HCEC 1CT (cell line): ENCODE measurements around the gene MAB21L1.

ENCODE experiments used
- DNase-seq: peaks from one replicate; pipeline ENCODE4 v3.0.0-alpha.2; 2017

MAB21L1 gene

DNA sequence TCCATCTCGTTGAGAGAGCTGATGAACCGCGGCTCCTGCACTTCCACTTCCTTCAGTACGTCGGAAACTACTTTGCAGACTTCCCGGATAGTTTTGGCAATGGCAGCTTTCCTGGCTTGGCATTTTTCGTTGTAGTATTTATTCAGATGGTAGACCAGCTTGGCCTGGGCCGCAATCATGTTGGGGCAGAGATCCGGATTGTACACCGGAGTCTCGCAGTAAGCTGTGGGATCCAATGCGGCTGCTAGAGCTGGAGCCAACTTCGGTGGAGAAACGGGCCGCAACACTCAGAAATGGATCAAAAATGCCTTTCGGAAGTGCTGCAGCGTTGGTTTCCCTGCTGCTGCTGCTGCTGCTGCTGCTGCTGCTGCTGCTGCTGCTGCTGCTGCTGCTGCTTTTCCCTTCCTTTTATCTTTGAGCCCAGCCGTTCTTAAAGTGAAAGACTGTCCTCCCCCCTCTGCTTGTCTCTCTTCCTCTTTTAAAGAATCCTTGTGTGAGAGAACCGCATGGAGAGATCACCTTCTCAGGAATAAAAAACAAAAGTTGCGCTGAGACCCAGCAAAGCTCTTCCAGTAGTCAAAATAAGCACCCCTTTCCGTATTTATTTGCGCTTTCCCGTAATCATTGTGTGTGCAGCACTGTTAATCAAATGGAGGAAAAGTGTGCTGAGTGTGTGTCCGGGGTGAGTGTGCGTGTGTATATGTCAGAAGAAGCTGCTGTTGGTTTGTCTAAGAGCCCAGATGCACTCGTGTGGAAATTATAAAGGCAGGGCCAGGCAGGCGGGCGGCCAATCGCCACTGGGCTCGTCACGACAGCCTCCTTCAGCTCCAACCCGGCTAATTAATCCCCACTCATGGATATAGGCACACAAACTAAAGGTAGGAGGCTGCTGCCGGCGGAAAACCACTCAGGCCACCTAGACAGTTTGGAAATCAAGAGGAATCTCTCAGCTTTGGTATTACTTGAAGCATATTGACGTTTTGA lies at the start of gene MAB21L1:
TSS of gene MAB21L1 (minus strand) at position 730 of the 984 bp plus-strand sequence. CDS start at position 179, 551 bp downstream.
- no peak for DNase-seq

DNA sequence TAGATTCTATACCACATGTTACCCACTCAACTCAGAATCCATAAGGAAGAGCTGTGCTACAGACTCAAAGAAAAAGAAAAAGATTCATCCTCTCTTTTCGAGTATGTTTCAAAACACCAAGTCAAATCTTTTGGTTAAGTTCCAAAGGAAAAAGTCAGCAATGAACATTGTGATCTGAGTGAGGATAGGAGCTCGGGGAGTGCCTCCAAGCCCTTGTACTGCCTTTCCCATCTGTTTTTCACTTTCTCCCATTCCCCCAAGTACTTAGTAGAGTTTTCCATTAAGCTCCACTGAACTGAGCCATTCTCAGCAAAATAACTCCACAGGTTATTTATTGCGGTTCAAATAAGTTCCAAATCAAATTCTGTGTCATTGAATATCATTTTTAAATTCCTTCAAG lies 47.7 kb upstream of the MAB21L1 start:
- no peak for DNase-seq

DNA sequence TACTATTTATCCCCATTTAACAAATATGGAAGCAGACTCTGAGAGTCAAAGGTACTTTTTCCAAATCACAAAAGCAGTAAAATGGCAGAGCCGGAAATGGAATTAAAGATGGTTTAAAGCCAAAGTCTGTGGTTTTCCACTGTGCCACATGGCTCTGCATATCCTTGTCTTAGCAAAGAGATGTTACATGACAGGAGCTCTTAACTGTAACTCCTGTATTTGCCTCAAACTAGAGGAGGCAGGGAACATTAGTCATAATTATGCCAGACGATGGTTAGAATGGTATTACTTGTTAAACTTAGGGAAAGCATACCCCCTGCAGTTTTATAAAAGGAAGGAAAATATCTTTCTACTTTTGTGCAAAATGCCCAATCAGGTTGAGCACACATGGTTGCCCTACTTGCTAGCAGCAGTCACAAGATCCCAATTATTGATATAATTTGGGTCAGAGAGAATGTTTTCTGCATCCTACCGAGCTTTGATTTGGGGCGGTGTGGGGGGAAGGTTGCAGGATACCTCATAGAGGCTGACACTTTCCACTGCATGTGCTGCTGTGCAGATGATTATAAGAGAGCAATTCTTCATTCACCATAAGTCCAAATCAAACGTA lies 42.0 kb upstream of the MAB21L1 start:
- DNase-seq = no peak

GRCh38 chr13:35514801-35515502 lies 38.5 kb upstream of the MAB21L1 start:
- no peak for DNase-seq

GRCh38 chr13:35514061-35514477 lies 37.6 kb upstream of the MAB21L1 start:
- DNase-seq = no peak

GRCh38 chr13:35512271-35512920 lies 35.9 kb upstream of the MAB21L1 start:
- no peak for DNase-seq

- DNase-seq = no peak
Observed at GRCh38 chr13:35502456-35502855, 26.0 kb upstream of the MAB21L1 start.

DNA sequence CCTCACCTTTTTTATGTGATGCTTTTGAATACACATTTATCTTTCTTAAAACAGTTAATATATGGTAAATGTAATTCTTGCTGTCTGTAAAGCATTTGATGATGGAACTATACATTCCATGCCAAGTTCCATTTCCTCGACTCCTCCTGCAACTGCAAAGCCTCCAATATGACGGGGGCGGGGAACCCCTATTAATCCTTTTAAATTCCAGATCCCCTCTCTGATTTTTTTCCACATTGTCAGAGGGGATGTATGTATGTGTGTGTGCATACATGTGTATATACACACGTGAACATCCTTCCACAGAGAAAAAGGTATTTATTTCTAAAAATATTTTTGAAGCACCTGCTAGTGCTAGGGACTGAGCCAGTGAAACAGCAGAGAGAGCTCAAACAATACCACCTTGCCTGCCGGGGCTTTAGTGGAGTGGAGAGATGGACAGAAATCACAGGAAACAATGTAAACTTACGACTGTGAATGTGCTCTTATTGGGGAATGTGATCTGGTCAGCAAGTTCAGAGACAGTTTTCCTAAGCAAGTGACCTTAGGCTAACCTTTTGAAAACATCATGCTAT lies 25.3 kb upstream of the MAB21L1 start:
- no peak for DNase-seq

DNA sequence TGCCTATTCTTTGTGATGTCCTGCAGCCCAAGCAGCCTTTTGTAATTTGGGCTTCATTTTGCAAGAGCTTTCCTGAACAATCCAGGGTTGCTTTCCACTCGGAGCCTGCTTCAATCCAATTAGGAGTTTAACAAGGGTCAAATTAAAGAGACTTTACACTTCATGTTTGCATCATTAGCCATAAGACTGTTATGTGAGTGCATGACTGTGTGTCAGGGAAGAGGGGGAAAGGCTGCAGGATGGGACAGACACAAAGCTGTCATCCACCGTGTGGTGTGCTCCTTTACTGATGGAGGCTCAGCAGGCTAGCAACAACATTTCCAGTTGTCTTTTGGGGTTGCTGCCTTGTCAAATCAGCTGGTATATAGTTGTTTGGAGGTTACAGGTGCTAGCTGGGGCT lies 23.7 kb upstream of the MAB21L1 start:
- no peak for DNase-seq

- DNase-seq = no peak
Observed at GRCh38 chr13:35499676-35500075, 23.2 kb upstream of the MAB21L1 start.

- DNase-seq = no peak
Observed at GRCh38 chr13:35499196-35499662, 22.7 kb upstream of the MAB21L1 start.

DNA sequence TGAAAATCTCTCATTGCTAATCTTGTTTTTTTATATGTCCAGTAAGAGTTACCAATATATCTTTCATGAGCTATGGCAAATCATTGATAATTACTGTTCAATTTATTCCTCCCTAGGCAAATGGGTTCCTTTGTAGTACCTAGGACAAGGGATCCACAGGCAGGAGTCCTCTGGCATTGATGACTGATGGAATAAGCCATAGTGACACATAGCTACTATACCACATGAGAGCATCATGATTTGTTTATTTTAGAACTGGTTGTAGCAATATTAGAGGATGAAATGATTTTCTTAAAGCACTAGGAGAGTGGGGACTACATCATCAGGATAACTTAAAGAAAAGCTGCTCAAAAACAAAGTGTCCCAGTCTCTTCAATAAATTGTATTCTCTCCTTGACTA lies 21.7 kb upstream of the MAB21L1 start:
- no peak for DNase-seq

DNA sequence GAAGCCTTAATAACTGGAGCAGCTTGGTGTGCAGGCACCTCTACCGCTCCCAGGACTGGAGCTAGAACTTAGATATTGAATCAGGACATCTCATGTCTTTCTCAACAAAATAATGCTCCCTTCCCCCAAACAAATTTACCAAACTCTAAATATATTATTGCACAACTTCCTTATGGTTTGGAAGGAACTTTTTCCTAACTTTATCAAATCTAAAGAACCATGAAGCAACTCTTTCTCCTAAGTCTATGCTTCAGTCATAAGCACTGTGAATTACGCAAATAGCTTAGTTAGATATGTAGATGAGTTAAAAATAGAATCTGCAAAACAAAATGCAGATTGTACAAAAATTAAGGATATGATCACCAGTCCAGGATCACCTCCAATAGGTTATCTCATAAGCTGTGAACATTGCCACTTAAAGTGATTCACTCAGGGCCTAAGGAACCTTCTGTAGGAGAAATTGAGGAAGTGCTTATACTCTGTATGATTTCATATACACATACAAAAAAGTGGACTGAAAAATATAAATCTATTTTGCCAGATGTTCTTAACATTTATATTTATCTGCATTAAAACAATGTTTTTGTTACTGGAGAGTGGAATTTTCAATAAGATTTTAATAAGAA lies 20.4 kb upstream of the MAB21L1 start:
- DNase-seq = no peak

- DNase-seq = no peak
Observed at GRCh38 chr13:35496006-35496405, 19.5 kb upstream of the MAB21L1 start.

GRCh38 chr13:35489050-35489449 lies 12.6 kb upstream of the MAB21L1 start:
- no peak for DNase-seq

- DNase-seq = no peak
Observed at GRCh38 chr13:35485424-35485823, 8.9 kb upstream of the MAB21L1 start.

DNA sequence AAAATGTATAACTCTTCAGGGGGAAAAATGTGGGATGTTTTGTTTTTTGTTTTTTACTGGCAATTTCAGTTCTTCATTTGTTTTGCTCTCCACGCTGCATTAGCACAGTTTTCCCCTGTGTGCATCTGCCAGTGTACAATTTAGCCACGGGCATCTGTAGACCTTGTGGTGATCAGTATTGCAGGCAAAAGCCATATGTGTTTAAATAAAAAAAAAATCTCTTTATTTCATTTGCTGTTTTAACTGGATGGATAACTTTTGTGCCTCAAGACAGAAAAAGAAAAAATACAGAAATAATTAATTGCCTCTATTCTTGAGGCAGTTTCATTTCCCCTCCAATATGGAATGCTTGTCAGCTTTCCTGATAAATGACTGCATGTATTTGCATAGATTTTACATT lies 7.9 kb upstream of the MAB21L1 start:
- DNase-seq = no peak

DNA sequence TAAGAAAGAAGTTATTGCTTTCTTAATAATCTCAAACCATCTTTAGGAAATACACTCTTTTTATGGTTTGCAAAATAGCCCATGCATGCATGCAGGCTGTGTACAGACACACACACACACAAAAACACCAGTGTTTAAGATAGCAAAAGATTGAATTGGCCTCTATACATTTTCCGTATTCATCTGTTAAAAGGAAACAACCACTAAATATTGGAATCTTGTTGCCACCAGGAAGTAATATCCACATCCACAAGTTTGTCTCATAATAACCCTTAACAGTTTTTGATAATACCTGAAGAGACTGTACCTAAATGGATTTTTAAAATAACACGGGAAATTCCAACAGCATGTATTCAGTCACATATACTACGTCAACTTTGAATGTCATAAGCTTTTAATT lies 7.3 kb upstream of the MAB21L1 start:
- no peak for DNase-seq

GRCh38 chr13:35482527-35482926 lies 6.0 kb upstream of the MAB21L1 start:
- DNase-seq = no peak

- DNase-seq = no peak
Observed at GRCh38 chr13:35481777-35482176, 5.3 kb upstream of the MAB21L1 start.

DNA sequence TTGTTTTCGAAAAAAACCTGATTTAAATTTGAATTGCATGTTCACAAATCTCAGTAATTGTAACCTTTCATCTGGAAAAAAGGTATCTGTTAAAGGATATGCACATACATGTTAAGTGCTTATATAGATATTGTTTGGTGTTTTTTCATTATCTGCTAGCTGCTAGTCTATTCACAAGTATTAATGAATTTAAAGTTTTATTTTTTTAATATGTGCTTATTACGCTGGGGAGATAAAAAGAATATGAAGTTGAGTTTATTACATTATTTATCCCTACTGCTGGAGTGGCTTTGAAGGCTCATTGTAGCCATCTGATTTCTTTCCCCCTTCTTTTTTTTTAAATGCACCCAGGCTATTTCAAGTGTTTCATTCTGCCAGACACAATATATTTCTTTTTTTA lies 3.9 kb upstream of the MAB21L1 start:
- DNase-seq = no peak

- no peak for DNase-seq
Observed at GRCh38 chr13:35479706-35480105, 3.2 kb upstream of the MAB21L1 start.
